Measurements from ENCODE around the gene GRK4. TPM values are rescaled to one million over a fixed set of nuclear protein-coding genes. Genes with fewer than 3 reads are reported as not detected.

The GRK4 gene
- total RNA-seq, 1 donor from 2014 or later = 12.0 TPM

DNA sequence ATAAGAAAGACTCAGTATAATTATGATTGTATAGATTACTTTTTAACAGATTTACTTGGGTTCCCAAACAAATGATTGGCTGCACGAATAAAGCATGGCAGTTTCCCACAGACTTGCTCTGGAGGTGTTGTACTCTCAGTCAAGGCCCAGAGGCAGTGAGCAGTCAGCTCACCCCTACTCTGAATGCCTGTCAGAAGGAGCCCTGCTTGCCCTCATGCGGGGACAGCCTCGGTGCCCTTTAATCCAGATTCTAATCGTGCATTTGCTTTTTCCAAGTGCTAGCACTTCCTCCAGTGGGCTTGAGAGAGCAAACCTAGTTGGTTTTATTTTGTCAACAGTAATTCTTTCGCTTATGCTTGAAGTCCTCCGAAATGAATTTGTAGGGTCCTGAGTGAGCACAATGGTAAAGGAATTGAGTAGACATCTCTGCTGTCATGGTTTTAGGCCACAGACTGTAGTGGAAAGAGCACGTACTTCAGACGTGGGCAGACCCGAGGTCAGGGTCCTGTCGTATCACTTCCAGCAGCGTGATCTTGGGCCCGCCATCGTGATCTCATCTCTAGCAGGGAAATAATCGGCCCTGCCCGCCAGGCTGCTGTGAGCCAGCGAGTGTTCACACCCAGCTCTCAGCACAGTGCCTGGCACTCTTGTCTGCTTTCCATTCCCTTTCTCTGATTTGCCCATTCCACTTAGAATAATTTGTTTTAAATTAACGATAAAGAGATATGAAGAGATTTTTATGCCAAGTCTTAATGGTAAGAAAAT is 48.3 kb downstream of the GRK4 start:
- Mint-ChIP-seq H3K36me3 (ENCODE audit: low read depth) (peaks cover 6% of the 10 kb centered on the region), H3K27ac (ENCODE audit: unreplicated experiment) (no peak overlapping the region), H3K4me1 (ENCODE audit: low read depth) (peaks cover 8% of the 10 kb centered on the region), H3K4me3 (ENCODE audit: unreplicated experiment) (no peak overlapping the region), H3K9me3 (ENCODE audit: low read depth) (no peaks in the 10 kb centered on the region), H3K27me3 (ENCODE audit: low read depth) (no peaks in the 10 kb centered on the region)
- TF ChIP-seq, protein P1, sequence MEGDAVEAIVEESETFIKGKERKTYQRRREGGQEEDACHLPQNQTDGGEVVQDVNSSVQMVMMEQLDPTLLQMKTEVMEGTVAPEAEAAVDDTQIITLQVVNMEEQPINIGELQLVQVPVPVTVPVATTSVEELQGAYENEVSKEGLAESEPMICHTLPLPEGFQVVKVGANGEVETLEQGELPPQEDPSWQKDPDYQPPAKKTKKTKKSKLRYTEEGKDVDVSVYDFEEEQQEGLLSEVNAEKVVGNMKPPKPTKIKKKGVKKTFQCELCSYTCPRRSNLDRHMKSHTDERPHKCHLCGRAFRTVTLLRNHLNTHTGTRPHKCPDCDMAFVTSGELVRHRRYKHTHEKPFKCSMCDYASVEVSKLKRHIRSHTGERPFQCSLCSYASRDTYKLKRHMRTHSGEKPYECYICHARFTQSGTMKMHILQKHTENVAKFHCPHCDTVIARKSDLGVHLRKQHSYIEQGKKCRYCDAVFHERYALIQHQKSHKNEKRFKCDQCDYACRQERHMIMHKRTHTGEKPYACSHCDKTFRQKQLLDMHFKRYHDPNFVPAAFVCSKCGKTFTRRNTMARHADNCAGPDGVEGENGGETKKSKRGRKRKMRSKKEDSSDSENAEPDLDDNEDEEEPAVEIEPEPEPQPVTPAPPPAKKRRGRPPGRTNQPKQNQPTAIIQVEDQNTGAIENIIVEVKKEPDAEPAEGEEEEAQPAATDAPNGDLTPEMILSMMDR (IDR thresholded peaks at IDR 0.05) = no peak
- no peak for DNase-seq (ENCODE audit: low spot score)

DNA sequence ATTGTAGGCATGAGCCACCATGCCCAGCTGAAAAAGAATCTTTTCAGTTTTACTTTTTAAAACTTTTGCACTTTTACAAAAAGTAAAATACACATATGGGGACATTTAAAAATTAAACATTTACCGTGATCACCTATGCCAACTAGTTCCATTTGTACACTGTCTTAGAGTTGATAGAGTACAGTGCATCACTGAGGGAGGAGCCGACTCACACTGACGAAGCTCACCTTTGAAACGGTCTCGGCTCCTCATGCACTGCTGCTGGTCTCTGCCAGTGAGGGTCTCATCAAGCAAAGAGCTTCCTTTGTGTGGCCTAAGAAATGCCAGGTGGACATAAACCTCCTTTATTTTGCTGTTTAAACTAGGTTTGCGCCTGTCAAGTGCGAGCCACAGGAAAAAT is 50.0 kb downstream of the GRK4 start:
- H3K27ac Mint-ChIP-seq (ENCODE audit: unreplicated experiment) = no peak overlapping the region
- H3K4me1 Mint-ChIP-seq (ENCODE audit: low read depth) = peaks cover 8% of the 10 kb centered on the region
- H3K36me3 Mint-ChIP-seq (ENCODE audit: low read depth) = peaks cover 6% of the 10 kb centered on the region
- no peak for DNase-seq (ENCODE audit: low spot score)
- no peaks in the 10 kb centered on the region for H3K9me3 Mint-ChIP-seq (ENCODE audit: low read depth)
- TF ChIP-seq, protein P1 (IDR thresholded peaks at IDR 0.05) = no peak
- H3K27me3 Mint-ChIP-seq (ENCODE audit: low read depth) = no peaks in the 10 kb centered on the region
- no peak overlapping the region for H3K4me3 Mint-ChIP-seq (ENCODE audit: unreplicated experiment)

GRCh38 chr4:3013839-3014350 is 50.5 kb downstream of the GRK4 start:
- Mint-ChIP-seq H3K4me3 (ENCODE audit: unreplicated experiment) (no peak overlapping the region), H3K27ac (ENCODE audit: unreplicated experiment) (no peak overlapping the region)

DNA sequence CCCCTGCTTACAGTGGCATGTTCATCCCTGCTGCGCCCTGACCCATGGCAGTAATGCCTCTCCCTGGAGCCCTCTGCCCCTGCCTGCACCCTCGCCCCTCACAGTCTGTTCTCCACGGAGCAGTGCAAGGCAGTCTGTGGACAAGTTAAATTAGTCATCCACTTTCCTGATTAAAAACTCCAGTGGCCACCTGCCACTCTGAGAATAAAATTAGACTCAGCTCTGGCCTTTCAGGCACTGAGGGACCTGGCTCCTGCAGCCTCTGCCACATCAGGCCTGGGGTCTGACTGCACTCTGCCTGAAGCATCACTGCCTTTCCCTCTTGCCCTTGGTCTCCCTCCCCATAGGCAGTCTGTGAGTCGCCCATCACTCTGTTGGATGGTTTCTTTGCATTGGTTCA is 53.6 kb downstream of the GRK4 start:
- no peak overlapping the region for H3K27ac Mint-ChIP-seq (ENCODE audit: unreplicated experiment)

More at GRCh38 chr4:3013839-3014350, 50.5 kb downstream of the GRK4 start:
- TF ChIP-seq, protein P1 (IDR thresholded peaks at IDR 0.05) = no peak
- no peaks in the 10 kb centered on the region for H3K9me3 Mint-ChIP-seq (ENCODE audit: low read depth)
- H3K4me1 Mint-ChIP-seq (ENCODE audit: low read depth) = peaks cover 8% of the 10 kb centered on the region
- DNase-seq (ENCODE audit: low spot score) = no peak
- peaks cover 6% of the 10 kb centered on the region for H3K36me3 Mint-ChIP-seq (ENCODE audit: low read depth)
- no peaks in the 10 kb centered on the region for H3K27me3 Mint-ChIP-seq (ENCODE audit: low read depth)

DNA sequence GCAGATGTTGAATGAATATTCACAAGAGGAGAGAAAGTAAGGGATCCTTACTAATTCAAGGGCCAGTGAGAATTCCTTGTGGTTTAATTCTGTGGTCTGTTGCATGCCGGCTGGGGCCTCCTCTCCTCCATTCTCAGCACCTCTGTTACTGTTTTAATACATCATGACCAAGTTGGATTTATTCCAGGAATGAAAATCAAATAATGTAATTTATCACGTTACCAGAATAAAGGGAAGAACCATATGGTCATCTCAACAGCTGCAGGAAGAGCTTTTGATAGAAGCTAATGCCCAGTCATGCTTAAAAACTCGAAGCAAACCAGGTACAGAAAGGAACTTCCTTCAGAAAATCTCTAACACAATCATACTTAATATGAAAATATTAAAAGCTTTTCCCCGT is 54.1 kb downstream of the GRK4 start:
- H3K36me3 Mint-ChIP-seq (ENCODE audit: low read depth) = peaks cover 13% of the 10 kb centered on the region
- no peak for DNase-seq (ENCODE audit: low spot score)
- no peak overlapping the region for H3K27ac Mint-ChIP-seq (ENCODE audit: unreplicated experiment)
- TF ChIP-seq, protein P1 (IDR thresholded peaks at IDR 0.05) = no peak
- no peaks in the 10 kb centered on the region for H3K9me3 Mint-ChIP-seq (ENCODE audit: low read depth)
- no peak overlapping the region for H3K4me3 Mint-ChIP-seq (ENCODE audit: unreplicated experiment)
- no peaks in the 10 kb centered on the region for H3K27me3 Mint-ChIP-seq (ENCODE audit: low read depth)
- no peaks in the 10 kb centered on the region for H3K4me1 Mint-ChIP-seq (ENCODE audit: low read depth)

More for the DNA sequence above, 53.6 kb downstream of the GRK4 start:
- Mint-ChIP-seq H3K4me3 (ENCODE audit: unreplicated experiment) (no peak overlapping the region), H3K9me3 (ENCODE audit: low read depth) (no peaks in the 10 kb centered on the region), H3K36me3 (ENCODE audit: low read depth) (peaks cover 9% of the 10 kb centered on the region), H3K4me1 (ENCODE audit: low read depth) (no peaks in the 10 kb centered on the region), H3K27me3 (ENCODE audit: low read depth) (no peaks in the 10 kb centered on the region)
- no peak for DNase-seq (ENCODE audit: low spot score)
- TF ChIP-seq, protein P1 (IDR thresholded peaks at IDR 0.05) = no peak
